IPS DF 6.9 (cell line): ENCODE data around the gene LHFPL3.

ENCODE experiments used
- DNase-seq: peaks from one replicate; pipeline ENCODE4 v3.0.0-alpha.2; 2013; ENCODE audit warnings: low read depth, low spot score
- H3K27ac ChIP-seq: one replicate; pipeline ENCODE4 v1.5.1; 2013; ENCODE audit warnings: low read length, control low read depth
- H3K27me3 ChIP-seq: 2 replicates; pipeline ENCODE4 v1.6.1; 2013; ENCODE audit warnings: mild to moderate bottlenecking, low read length; ENCODE audit not compliant: control insufficient read depth, insufficient read depth
- H3K36me3 ChIP-seq: 2 replicates; pipeline ENCODE4 v1.6.1; 2013; ENCODE audit warnings: low read length; ENCODE audit not compliant: control insufficient read depth, insufficient read depth
- H3K4me1 ChIP-seq: 2 replicates; pipeline ENCODE4 v1.6.1; 2013; ENCODE audit warnings: low read length; ENCODE audit not compliant: control insufficient read depth, insufficient read depth
- H3K4me3 ChIP-seq: 2 replicates; pipeline ENCODE4 v1.5.1; 2013; ENCODE audit warnings: mild to moderate bottlenecking, low read length
- H3K9me3 ChIP-seq: 2 replicates; pipeline ENCODE4 v1.6.1; 2013; ENCODE audit warnings: low read length, inconsistent platforms; ENCODE audit not compliant: control insufficient read depth, insufficient read depth
- WGBS: extraction: QIAGEN DNeasy Blood & Tissue Kit; methylation state at CpG from one replicate; pipeline ENCODE4 v1.1.7; 2013; ENCODE audit warnings: mixed read lengths, missing lambda C conversion rate; ENCODE audit not compliant: insufficient read length, insufficient coverage; 5-methylcytosine and 5-hydroxymethylcytosine counted together

Gene LHFPL3

GRCh38 chr7:104629408-104629807 lies 301.0 kb downstream of the LHFPL3 start:
- Histone ChIP-seq H3K4me1 (no peaks in the 10 kb centered on the region), H3K9me3 (no peaks in the 10 kb centered on the region), H3K27ac (no peak overlapping the region), H3K27me3 (no peaks in the 10 kb centered on the region), H3K36me3 (no peaks in the 10 kb centered on the region), H3K4me3 (no peak overlapping the region)
- WGBS = no CpG with 5 or more reads among the region's 1 CpG
- no peak for DNase-seq

DNA sequence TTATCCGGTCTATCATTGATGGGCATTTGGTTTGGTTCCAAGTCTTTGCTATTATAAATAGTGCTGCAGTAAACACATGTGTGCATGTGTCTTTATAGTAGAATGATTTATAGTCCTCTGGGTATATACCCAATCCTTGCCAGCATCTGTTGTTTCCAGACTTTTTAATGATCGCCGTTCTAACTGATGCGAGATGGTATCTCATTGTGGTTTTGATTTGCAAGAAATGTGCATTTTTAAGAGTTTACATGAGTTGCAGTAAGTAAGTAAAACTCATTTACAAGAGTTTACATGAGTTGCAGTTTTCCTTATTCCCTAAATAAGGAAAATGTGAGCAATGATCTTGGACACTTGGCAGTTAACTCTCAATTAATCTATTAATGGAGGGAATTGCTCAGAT lies 312.1 kb downstream of the LHFPL3 start:
- no CpG with 5 or more reads among the region's 4 CpGs for WGBS
- Histone ChIP-seq H3K27me3 (no peaks in the 10 kb centered on the region), H3K4me1 (no peaks in the 10 kb centered on the region), H3K27ac (no peak overlapping the region), H3K4me3 (no peak overlapping the region), H3K36me3 (no peaks in the 10 kb centered on the region), H3K9me3 (no peaks in the 10 kb centered on the region)
- DNase-seq = no peak

GRCh38 chr7:104642560-104642959 lies 314.2 kb downstream of the LHFPL3 start:
- Histone ChIP-seq H3K27me3 (no peaks in the 10 kb centered on the region), H3K9me3 (no peaks in the 10 kb centered on the region), H3K27ac (no peak overlapping the region), H3K36me3 (no peaks in the 10 kb centered on the region), H3K4me3 (no peak overlapping the region), H3K4me1 (no peaks in the 10 kb centered on the region)
- no peak for DNase-seq
- WGBS = no CpG with 5 or more reads among the region's 2 CpGs

GRCh38 chr7:104643587-104644217 lies 315.3 kb downstream of the LHFPL3 start:
- no CpG with 5 or more reads among the region's 5 CpGs for WGBS
- Histone ChIP-seq H3K27ac (no peak overlapping the region), H3K36me3 (no peaks in the 10 kb centered on the region), H3K4me1 (no peaks in the 10 kb centered on the region), H3K27me3 (no peaks in the 10 kb centered on the region), H3K4me3 (no peak overlapping the region), H3K9me3 (no peaks in the 10 kb centered on the region)
- no peak for DNase-seq

DNA sequence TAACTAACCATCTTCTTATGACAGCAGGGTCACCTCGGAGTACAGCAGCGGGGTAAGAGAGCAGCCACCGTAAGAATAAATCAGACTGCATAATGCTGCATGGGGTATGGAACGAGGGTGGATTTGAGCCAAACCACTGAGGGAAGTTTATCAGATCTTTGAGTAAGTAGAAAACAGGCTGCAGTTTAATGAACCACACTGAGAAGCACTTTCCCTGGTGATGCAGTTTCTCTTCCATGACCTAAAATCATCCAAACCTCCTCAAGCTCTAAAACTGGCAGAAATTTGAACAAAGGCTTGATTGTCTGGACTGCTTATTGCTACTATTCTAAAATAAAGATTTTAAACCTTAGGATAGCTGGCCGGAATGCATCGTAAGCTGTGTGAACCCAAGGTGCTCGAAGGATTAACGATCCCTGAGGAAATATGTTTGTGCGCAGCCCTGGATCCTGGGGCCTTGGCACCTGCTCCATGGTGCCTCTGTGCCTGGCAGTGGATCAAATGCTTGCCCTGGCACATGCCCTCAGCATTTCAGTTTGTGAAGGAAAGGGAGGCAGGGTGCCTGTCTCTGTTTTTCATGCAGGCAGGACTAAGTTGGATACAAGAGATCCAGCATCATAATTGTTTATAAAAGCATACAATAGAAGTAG lies 322.7 kb downstream of the LHFPL3 start:
- Histone ChIP-seq H3K27ac (no peak overlapping the region), H3K4me1 (no peaks in the 10 kb centered on the region), H3K27me3 (no peaks in the 10 kb centered on the region), H3K4me3 (no peak overlapping the region), H3K36me3 (no peaks in the 10 kb centered on the region), H3K9me3 (no peaks in the 10 kb centered on the region)
- no peak for DNase-seq
- no CpG with 5 or more reads among the region's 9 CpGs for WGBS

DNA sequence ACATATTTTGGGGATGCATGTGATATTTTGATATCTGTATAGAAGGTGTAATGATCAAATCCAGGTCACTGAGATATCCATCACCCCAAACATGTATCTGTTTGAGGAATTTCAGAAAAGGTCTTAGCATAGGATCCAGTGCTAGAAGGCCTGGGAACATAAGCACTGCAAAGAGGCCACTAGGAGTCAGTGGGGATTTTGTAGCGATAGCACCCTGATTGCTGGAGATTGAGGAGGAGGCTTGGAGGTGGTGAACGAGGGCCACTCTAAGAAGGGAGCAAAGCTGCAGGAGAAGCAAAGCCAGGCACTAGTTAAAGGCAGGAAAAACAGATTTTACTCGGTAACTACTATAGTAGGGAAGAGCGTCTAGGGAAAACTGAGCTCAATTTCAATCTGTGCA lies 324.0 kb downstream of the LHFPL3 start:
- Histone ChIP-seq H3K9me3 (no peaks in the 10 kb centered on the region), H3K36me3 (no peaks in the 10 kb centered on the region), H3K4me1 (no peaks in the 10 kb centered on the region), H3K4me3 (no peak overlapping the region), H3K27me3 (no peaks in the 10 kb centered on the region), H3K27ac (no peak overlapping the region)
- no CpG with 5 or more reads among the region's 4 CpGs for WGBS
- no peak for DNase-seq

GRCh38 chr7:104652865-104653264 lies 324.5 kb downstream of the LHFPL3 start:
- Histone ChIP-seq H3K27me3 (no peaks in the 10 kb centered on the region), H3K4me3 (no peak overlapping the region), H3K9me3 (no peaks in the 10 kb centered on the region), H3K4me1 (no peaks in the 10 kb centered on the region), H3K36me3 (no peaks in the 10 kb centered on the region), H3K27ac (no peak overlapping the region)
- no peak for DNase-seq
- no CpG with 5 or more reads among the region's 1 CpG for WGBS

DNA sequence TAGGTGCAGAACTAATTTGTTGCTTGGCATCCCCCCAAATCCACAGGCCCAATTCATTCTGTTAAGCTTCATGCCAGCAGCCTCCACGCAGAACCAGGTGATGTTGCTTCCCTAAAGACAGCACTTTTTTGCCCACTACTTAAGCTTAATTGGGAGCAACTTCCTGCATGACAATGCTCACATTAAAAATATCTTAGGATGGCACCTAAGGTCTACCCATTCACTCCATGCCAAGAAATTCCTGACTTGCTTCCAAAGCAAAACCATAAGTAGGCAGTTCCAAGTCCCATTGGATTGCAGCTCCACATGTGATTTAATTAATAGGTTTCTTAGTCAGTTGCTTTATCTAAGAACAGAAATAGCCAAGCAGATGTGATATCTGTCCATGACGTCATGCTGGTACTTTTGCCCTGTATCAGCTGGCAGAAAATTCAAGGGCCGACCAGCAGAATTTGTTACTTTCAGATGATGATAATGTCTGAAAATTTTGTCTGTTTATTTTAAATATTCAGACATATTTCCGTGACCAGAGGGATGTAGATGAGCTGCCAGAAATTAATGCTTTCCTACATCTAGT lies 325.5 kb downstream of the LHFPL3 start:
- DNase-seq = no peak
- Histone ChIP-seq H3K36me3 (no peaks in the 10 kb centered on the region), H3K4me1 (no peaks in the 10 kb centered on the region), H3K27ac (no peak overlapping the region), H3K4me3 (no peak overlapping the region), H3K9me3 (no peaks in the 10 kb centered on the region), H3K27me3 (no peaks in the 10 kb centered on the region)
- WGBS = no CpG with 5 or more reads among the region's 4 CpGs

- H3K9me3 ChIP-seq = no peaks in the 10 kb centered on the region
- WGBS = 80% methylated on average over 1 of the region's 3 CpGs
- H3K27me3 ChIP-seq = no peaks in the 10 kb centered on the region
- DNase-seq = no peak
- H3K36me3 ChIP-seq = no peaks in the 10 kb centered on the region
- no peak overlapping the region for H3K4me3 ChIP-seq
- H3K4me1 ChIP-seq = no peaks in the 10 kb centered on the region
- no peak overlapping the region for H3K27ac ChIP-seq
Observed at GRCh38 chr7:104655592-104655991, 327.2 kb downstream of the LHFPL3 start.

DNA sequence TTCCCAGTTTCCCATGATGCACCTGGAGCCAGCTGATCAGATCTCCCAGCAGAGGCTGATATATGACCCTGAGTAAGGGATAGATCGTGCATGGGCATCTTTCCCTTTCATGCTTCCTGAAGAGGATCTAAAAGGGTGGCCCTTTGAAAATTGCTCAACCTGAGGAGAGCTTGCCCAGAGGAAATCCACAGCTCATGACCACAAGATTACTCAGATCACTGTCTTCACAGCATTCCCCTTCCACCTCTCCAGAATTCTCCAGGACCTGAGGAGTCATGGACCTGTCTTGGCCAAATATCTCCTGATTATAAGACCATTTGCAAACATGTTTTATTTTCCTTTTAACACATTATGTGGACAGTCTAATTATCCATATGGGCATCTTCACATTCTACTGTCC lies 328.1 kb downstream of the LHFPL3 start:
- no peak for DNase-seq
- Histone ChIP-seq H3K27ac (no peak overlapping the region), H3K27me3 (no peaks in the 10 kb centered on the region), H3K36me3 (no peaks in the 10 kb centered on the region), H3K9me3 (no peaks in the 10 kb centered on the region), H3K4me3 (no peak overlapping the region), H3K4me1 (no peaks in the 10 kb centered on the region)
- no CpG with 5 or more reads among the region's 1 CpG for WGBS

GRCh38 chr7:104657134-104657533 lies 328.7 kb downstream of the LHFPL3 start:
- Histone ChIP-seq H3K27me3 (no peaks in the 10 kb centered on the region), H3K9me3 (no peaks in the 10 kb centered on the region), H3K36me3 (no peaks in the 10 kb centered on the region), H3K27ac (no peak overlapping the region), H3K4me3 (no peak overlapping the region), H3K4me1 (no peaks in the 10 kb centered on the region)
- no peak for DNase-seq
- 100% methylated on average over 1 of the region's 1 CpG for WGBS
